A204.1 (cell line): Measurements from ENCODE around the gene HAAO.

Experiments used
- FAIRE-seq: peaks from 2 replicates; lab custom pipeline; 2012; peaks lifted over from hg19 to GRCh38; lab: Jason Lieb, UNC

HAAO gene

GRCh38 chr2:42767080-42767898 lies 25.1 kb downstream of the HAAO start:
- no peak for FAIRE-seq

- FAIRE-seq = no peak
Observed at GRCh38 chr2:42765686-42766085, 26.7 kb downstream of the HAAO start.

DNA sequence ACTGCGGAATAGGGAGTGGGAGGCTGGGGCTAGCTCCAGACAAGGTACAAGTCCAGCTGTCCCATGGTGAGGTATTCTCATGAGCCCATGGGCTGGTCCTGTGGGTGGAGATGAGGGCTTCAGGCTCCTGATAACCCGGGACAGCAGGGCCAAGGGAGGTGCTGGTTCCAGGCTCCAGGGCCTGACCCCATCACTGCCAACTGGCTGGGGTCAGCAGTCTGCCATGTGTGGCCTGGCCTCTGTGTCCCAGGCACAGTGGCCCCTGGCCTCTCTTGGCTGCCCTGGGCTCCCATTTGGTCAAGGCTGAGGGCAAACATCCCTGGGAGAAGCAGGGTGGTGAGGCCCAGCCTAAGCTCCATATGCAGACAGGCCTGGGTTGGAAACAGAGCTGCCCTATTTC lies 27.5 kb downstream of the HAAO start:
- FAIRE-seq = no peak

GRCh38 chr2:42764096-42764495 lies 28.3 kb downstream of the HAAO start, which contains the start of gene OXER1:
Gene OXER1, minus strand, starts transcription at chr2:42764135. Its CDS starts 73 bp downstream, at chr2:42764062.
- FAIRE-seq = no peak

DNA sequence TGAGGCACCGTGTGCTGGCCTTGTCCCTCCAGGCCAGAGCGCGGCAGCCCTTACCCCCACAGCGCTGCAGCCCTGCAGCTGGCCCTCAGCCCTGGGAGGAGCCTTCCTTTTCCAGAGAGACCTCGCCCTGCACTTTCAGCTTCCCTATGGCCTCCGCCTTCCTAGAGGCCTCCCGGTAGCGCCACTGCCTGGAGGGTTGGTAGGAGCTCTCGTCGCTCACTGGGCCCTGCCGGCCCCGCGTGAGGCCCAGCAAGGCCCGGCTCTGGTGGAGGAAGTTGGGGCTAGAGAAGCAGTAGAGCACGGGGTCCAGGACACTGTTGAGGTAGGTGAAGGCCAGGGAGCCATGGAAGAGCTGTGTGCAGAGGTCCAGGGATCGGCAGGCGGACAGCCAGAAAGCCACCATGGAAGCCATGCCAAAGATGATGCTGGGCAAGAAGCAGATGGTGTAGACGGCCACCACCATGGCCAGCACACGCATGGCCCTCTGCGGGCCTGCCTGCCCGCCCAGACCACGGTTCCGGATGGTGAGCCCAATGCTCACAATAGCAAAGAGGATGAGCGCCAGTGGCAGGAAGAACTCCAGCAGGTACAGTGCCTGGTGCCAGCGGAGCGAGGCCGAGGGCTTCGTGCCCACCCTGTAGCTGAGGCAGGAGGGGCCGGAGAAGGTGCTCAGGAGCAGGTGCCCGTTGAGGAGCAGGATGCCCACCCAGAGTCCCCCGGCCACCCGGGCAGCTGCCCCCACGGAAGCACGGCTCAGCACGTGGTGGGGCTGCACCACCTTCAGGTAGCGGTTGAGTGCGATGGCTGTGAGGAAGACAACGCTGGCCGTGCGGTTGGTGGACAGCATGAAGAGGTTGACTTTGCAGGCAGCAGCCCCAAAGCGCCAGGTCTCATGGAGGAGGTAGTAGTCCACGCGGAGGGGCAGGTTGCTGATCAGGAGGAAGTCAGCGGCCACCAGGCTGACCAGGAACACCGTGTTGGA lies 29.3 kb downstream of the HAAO start:
- FAIRE-seq = no peak

DNA sequence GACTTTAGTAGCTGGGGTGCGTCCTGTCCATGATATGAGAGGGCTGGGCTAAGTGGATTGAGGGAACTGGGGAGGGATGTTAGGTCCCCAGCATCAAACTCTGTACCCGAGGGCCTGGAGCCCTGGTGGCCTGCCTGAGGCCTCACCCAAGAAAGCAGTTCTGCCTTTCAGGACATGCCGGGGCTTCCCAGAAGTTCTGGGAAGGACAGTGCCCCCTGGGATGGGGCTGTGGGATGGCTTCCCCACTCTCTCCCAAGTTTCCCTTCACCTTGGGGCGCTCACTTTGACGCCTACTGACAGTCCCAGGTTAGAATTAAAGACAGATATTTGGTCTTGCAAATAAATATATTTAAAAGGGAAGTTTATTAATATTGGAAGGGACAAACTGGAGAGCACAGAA lies 30.2 kb downstream of the HAAO start:
- FAIRE-seq = no peak

DNA sequence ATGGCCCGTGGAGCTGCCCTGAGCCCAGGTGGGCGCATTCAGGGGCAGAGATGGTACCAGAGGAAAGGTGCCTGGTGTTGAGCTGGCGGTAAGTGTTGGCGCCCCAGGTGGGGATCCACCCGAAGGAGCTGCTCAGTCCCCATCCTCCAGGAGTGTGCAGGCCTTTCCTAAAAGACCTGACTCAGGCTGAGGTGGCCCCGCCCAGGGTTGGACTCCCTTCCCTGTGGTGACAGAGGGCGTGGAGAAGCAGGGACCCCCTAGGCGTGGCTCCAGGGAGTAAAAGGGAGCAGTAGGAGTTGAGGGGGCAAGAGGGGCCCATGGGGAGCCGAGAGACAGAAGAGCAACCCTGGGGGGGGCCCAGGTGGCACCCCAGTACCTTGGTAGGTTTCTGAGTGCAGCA lies 30.8 kb downstream of the HAAO start:
- FAIRE-seq = no peak

- no peak for FAIRE-seq
Observed at GRCh38 chr2:42758751-42759150, 33.6 kb downstream of the HAAO start.

DNA sequence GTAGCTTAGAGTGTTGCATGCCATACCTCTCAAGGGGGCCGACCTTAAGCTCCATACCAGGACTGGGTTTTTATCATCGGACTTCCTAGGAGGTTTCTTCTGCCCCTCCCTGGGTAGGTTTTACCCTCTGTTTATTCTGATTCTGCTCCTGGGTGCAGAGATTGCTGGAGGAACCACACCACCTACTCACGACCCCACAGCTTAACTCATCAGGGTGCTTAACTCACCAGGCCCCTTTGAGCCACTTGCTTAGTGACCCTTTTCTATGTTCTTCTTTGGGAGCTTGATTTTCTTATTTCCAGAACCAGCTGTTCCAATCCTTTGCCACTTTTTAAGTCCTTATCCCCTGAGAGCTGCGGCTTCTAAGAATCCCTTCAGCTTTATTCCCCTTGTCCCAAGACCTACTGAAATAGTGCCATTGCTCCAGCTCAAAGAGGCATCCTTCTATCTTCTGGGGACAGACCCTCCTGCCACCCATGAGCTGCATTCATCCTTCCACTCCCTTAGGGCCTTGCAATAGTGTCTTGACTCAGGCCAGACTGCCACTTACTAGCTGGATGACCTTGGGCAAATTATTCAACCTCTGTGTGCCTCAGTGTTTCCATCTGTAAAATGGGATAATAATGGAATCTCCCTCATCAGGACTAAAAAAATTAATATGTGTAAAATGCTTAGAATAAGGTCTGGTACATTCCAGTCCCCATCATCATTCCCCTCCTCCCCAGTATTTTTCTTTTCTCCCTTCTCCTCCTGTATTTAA lies 34.2 kb downstream of the HAAO start:
- FAIRE-seq = no peak

DNA sequence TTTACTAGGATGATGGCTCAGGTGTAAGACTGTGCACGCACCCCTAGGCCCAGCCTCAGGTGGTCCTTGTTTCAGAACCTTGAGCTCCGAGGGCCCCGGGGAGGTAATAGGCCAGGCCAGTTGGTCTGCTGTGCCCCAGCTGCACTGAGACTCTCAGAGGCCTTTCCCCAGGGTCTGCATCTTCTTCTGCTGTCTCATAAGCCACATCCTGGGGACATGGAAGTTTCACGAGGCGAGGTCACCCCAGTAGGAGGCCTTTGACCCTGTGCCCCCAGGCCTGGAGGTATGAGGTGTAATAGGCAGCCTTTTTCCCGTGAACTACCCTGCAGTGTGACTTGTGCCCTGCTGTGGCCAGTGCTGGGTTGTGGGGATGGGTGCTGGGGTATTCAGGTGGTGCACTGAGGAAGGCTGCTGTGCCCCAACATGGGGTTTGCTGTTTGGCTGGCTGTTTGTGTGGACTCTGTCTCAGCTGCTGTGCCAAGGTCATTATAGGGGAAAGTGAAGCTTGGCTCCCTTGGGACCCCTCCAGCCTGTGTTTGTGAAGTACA lies 35.3 kb downstream of the HAAO start:
- FAIRE-seq = no peak

- no peak for FAIRE-seq
Observed at GRCh38 chr2:42756150-42756775, 36.1 kb downstream of the HAAO start.

- no peak for FAIRE-seq
Observed at GRCh38 chr2:42755191-42755880, 37.0 kb downstream of the HAAO start.

GRCh38 chr2:42754776-42755140 lies 37.6 kb downstream of the HAAO start:
- no peak for FAIRE-seq

GRCh38 chr2:42754021-42754775 lies 38.2 kb downstream of the HAAO start:
- no peak for FAIRE-seq

DNA sequence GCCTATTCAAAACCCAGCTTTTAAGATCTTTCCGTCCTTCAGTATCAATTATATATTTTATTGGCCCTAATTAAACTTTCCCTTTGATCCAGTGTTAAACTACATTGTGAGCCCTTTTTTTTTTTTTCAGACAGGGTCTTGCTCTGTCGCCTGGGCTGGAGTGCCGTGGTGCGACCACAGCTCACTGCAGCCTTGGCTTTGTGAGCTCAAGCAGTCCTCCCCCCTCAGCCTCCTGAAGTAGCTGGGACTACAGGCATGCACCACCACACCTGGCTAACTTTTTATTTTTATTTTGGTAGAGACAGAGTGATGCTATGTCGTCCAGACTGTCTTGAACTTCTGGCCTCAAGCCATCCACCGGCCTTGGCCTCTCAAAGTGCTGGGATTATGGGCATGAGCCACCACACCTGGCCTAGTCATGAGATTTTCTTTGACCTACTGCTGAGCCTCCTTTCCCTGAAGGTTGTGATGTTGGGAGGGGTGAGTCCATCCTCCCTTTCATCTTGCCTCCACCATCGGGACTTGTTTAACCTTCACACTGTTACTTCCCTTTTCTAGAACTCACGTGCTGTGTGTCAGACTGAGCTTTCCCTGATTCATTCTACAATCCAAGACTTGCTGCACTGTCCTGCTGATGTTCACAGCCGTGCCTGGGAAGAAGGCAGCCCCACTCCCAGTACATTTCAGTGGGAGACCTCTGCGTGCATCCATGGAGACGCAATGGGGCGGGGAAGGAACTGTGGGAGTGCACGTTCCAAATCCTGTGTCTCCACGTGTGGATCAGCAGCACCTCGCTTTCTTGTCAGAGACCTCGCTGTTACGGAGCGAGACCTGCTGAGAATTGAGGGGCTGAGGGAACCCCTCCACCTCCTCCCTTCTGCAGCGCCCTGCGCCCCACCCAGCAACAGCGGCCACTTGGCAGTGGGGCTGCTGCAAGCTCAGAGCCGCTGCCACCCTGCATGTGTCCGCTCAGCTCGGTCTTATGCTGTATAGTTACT lies 39.3 kb downstream of the HAAO start:
- FAIRE-seq = no peak

DNA sequence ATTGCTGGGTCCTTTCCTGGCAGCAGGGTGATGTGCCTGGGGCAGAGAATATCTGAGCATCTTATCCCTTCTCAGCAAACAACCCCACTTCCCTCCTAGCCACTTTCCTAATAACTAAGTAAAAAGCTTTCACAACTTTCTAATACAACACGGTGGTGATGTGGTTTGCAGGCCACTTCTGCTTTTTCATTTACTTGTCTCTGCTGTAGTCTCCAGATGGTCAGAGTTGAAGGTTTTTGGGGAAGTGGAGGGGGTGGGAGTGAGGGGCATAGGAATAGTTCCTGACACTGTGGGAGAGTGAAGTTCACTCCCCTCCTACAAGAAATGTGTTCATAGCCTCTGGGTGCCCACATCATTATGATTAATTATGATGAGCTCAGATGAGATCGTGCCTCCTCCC lies 40.1 kb downstream of the HAAO start:
- FAIRE-seq = no peak

DNA sequence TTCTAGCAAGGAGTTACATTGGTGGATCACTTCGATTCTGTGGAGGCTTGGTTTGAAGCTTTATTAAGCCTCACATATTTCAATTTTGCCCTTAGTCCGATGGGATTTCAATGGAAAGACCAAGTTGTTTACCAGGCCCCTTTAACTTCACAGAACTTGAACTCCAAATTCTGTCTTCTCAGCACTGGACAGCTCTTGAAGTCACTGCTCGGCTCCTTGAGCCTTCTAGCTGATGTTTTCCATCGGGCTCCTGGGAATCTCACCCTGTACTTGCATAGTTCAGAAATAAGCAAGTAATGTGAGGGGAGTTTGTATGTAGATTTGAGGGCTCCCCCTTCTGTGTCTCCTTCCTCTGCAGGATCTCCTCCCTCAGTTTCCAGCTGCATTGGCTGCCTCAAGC lies 43.5 kb downstream of the HAAO start:
- FAIRE-seq = no peak

DNA sequence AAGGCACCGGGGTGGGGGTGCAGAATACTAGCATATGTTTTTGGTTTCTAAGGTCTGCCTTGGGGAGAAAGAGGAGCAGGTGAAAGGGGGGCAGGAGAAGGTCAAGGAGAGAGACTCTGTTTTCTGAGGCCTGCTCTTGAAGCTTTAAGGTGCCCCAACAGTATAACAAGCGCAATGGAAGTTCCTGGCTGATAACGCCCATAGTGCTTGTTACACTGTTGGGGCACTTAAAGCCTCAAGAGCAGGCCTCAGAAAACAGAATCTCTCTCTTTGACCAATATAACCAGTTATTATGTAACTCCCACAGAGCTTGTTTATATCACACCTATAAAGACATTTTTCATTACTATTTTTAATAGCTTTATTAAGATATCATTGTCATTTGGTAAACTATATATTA lies 45.0 kb downstream of the HAAO start:
- no peak for FAIRE-seq

DNA sequence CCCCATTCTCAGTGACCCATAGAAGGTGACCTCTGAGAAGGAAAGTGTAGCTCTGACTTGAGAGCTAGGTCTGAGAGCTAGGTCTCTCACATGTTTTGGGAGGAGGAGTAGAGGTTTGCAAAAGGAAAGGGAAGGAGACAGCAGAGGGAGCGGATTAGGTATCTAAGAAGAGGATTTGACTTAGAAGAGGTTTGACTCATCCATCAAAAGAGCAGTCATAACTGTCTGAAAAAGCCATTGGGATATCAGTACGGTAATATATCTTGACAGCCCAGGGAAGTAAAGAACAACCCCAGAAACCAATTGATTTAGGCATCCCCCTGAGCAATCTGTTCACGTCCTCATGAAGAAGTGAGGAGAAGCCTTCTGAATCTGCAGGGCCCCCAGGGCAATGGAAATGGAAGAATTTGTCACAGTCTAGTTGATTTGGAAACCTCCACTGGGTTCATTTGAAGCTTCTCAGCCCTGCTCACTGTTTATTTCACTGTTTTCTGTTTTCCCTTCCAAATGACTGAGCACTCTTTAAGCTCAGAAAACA lies 47.8 kb downstream of the HAAO start:
- no peak for FAIRE-seq
